ENCODE results near the gene MAP2K1.

Gene MAP2K1

GRCh38 chr15:66505818-66506217 is 119.1 kb downstream of the MAP2K1 start:
- DNase-seq = no peak

GRCh38 chr15:66508293-66508883 is 121.7 kb downstream of the MAP2K1 start:
- no peak for DNase-seq

GRCh38 chr15:66514586-66514985 is 127.9 kb downstream of the MAP2K1 start:
- DNase-seq = no peak

- no peak for DNase-seq
Observed at GRCh38 chr15:66515901-66516322, 129.2 kb downstream of the MAP2K1 start.

- DNase-seq = no peak
Observed at GRCh38 chr15:66523926-66524325, 137.2 kb downstream of the MAP2K1 start.

GRCh38 chr15:66524838-66525237 is 138.1 kb downstream of the MAP2K1 start:
- DNase-seq = no peak

- DNase-seq = no peak
Observed at GRCh38 chr15:66535056-66535455, 148.3 kb downstream of the MAP2K1 start.

All from CD4-positive, alpha-beta T cell treated with Interleukin-21 for 1 hour (primary cell).